PC-3 (cell line): Measurements from ENCODE around the gene CR1. TPM values are rescaled to one million over a fixed set of nuclear protein-coding genes. Genes with fewer than 3 reads are reported as not detected.

Source experiments
- ATAC-seq: fragments of 200-7000 bp; cut with Tn5 transposase; 2 replicates; pipeline ENCODE4 v1.9.1; 2020; ENCODE audit warnings: mild to moderate bottlenecking, moderate library complexity
- BruUV-seq: library from RNA; stranded (reverse); fragments of 400-500 nt; replicated peaks from 2 replicates; lab custom pipeline; 2021; lab: Mats Ljungman, UMichigan
- CTCF ChIA-PET: fragments of 300-600 bp; sonication (Branson Sonifier 250); formaldehyde crosslinking; loops from one replicate; lab custom pipeline; 2022; ENCODE audit warnings: antibody characterized with exemption; lab: Charles Lee
- POLR2A ChIA-PET: fragments of 300-600 bp; sonication (Branson Sonifier 250); formaldehyde crosslinking; loops from one replicate; lab custom pipeline; 2022; ENCODE audit warnings: antibody characterized with exemption; ENCODE audit not compliant: unreplicated experiment; lab: Charles Lee
- DNase-seq: peaks from one replicate; pipeline ENCODE4 v3.0.0-alpha.2; 2015
- H2AFZ ChIP-seq: fragments of 300-600 bp; sonication (generic); 2 replicates; pipeline ENCODE4 v1.6.0; 2016; ENCODE audit warnings: antibody characterized with exemption, low read length
- H3F3A ChIP-seq: fragments of 300-600 bp; sonication (generic); one replicate; pipeline ENCODE4 v1.6.0; 2017; ENCODE audit warnings: antibody characterized with exemption, low read length, control low read depth, mild to moderate bottlenecking; ENCODE audit not compliant: unreplicated experiment
- H3K27ac ChIP-seq: fragments of 300-600 bp; sonication (generic); 2 replicates; pipeline ENCODE4 v1.5.1; 2016; ENCODE audit warnings: mild to moderate bottlenecking, low read length
- H3K27me3 ChIP-seq: fragments of 300-600 bp; sonication (generic); 2 replicates; pipeline ENCODE4 v1.6.1; 2016; ENCODE audit warnings: low read length, mixed read lengths
- H3K36me3 ChIP-seq: fragments of 300-600 bp; sonication (generic); 2 replicates; pipeline ENCODE4 v1.6.1; 2016; ENCODE audit warnings: low read depth, mixed run types, low read length, mixed read lengths
- H3K4me1 ChIP-seq: fragments of 300-600 bp; sonication (generic); 2 replicates; pipeline ENCODE4 v1.5.1; 2016; ENCODE audit warnings: low read length; ENCODE audit not compliant: insufficient read depth
- H3K4me2 ChIP-seq: fragments of 300-600 bp; sonication (generic); 2 replicates; pipeline ENCODE4 v1.6.0; 2016; ENCODE audit warnings: low read length
- H3K4me3 ChIP-seq: fragments of 300-600 bp; sonication (generic); 2 replicates; pipeline ENCODE4 v1.5.1; 2016; ENCODE audit warnings: mild to moderate bottlenecking, low read length, mixed read lengths
- H3K79me2 ChIP-seq: fragments of 300-600 bp; sonication (generic); 2 replicates; pipeline ENCODE4 v1.6.1; 2017; ENCODE audit warnings: low read length, mixed read lengths
- H3K9ac ChIP-seq: fragments of 300-600 bp; sonication (generic); 2 replicates; pipeline ENCODE4 v1.6.0; 2016; ENCODE audit warnings: mild to moderate bottlenecking, low read length
- H3K9me2 ChIP-seq: fragments of 300-600 bp; sonication (generic); replicated peaks from 2 replicates; pipeline ENCODE4 v1.6.1; 2016; ENCODE audit warnings: mixed run types, low read length, mixed read lengths
- H3K9me3 ChIP-seq: fragments of 300-600 bp; sonication (generic); 2 replicates; pipeline ENCODE4 v1.6.1; 2016; ENCODE audit warnings: low read length, mixed read lengths
- H4K20me1 ChIP-seq: fragments of 300-600 bp; sonication (generic); 2 replicates; pipeline ENCODE4 v1.6.1; 2016; ENCODE audit warnings: low read length, mixed read lengths
- CTCF ChIP-seq: fragments of 300-600 bp; sonication (generic); conservative IDR thresholded peaks from 2 replicates; pipeline ENCODE4 v1.5.1; 2017; ENCODE audit warnings: antibody characterized with exemption, low read depth, mild to moderate bottlenecking, low read length
- EZH2 ChIP-seq: fragments of 300-600 bp; sonication (generic); IDR thresholded peaks from one replicate; pipeline ENCODE4 v1.6.1; 2017; ENCODE audit warnings: antibody characterized with exemption, mild to moderate bottlenecking, low read length; ENCODE audit not compliant: unreplicated experiment
- EZH2phosphoT487 ChIP-seq: fragments of 300-600 bp; sonication (generic); IDR thresholded peaks from 2 replicates; pipeline ENCODE4 v1.6.1; 2018; ENCODE audit warnings: mild to moderate bottlenecking, antibody characterized with exemption, low read length, borderline replicate concordance
- intact Hi-C: fragments of 100-400 bp; cut with micrococcal nuclease; formaldehyde crosslinking; loops from 2 replicates; pipeline ENCODE4 v1.9.0; 2023
- total RNA-seq: library from RNA; depleted of rRNA; stranded (reverse); fragments of >200 nt; gene quantifications from 2 replicates; pipeline ENCODE4 v1.2.3, GENCODE V29; 2014

Gene CR1
- total RNA-seq, 1 experiment from 2014 or later: not detected

- intact Hi-C loops: loop anchor here (2.0 to 5.0 kb wide), 2 partner anchors 176 to 585 kb away; partner anchors contain the start of gene CD55
- Histone ChIP-seq H4K20me1 (no peaks in the 10 kb centered on the region), H3K9ac (no peak overlapping the region), H3K4me1 (no peaks in the 10 kb centered on the region), H3K4me2 (no peak overlapping the region), H3F3A (no peaks in the 10 kb centered on the region), H3K27ac (no peak overlapping the region), H3K9me3 (no peaks in the 10 kb centered on the region), H3K27me3 (peaks cover 82% of the 10 kb centered on the region), H3K4me3 (no peak overlapping the region), H3K9me2 (no peaks in the 10 kb centered on the region), H2AFZ (no peak overlapping the region), H3K36me3 (no peaks in the 10 kb centered on the region), H3K79me2 (no peaks in the 10 kb centered on the region)
- no TSS peak for BruUV-seq
- DNase-seq: no peak
- no peak for ATAC-seq
- ChIA-PET CTCF (no interaction called here), POLR2A (no interaction called here)
- no peak for TF ChIP-seq CTCF
- no peak for TF ChIP-seq EZH2phosphoT487
- no peak for TF ChIP-seq EZH2
These were observed 2.0 kb downstream of the CR1 start for GRCh38 chr1:207497941-207498340.

- no peaks in the 10 kb centered on the region for H3F3A ChIP-seq
- no peaks in the 10 kb centered on the region for H3K4me1 ChIP-seq
- POLR2A ChIA-PET: no interaction called here
- H3K27ac ChIP-seq: no peak overlapping the region
- H3K79me2 ChIP-seq: no peaks in the 10 kb centered on the region
- H3K4me3 ChIP-seq: no peak overlapping the region
- intact Hi-C loops: loop anchor here (1.0 to 5.0 kb wide), 8 partner anchors 94 to 587 kb away; partner anchors contain the start of genes CD55 and PFKFB2
- H3K9me3 ChIP-seq: no peaks in the 10 kb centered on the region
- no peaks in the 10 kb centered on the region for H3K9me2 ChIP-seq
- H3K4me2 ChIP-seq: no peak overlapping the region
- H3K36me3 ChIP-seq: no peaks in the 10 kb centered on the region
- DNase-seq (peak; percentile 90), ATAC-seq (peak; percentile 99)
- peaks cover 80% of the 10 kb centered on the region for H3K27me3 ChIP-seq
- no peak overlapping the region for H3K9ac ChIP-seq
- TF ChIP-seq EZH2phosphoT487 (no peak), EZH2 (no peak), CTCF (peak; percentile 99)
- no TSS peak for BruUV-seq
- CTCF ChIA-PET: interaction anchor here (0.6 to 1.5 kb wide), 5 partner anchors 66 to 467 kb away, joined by 3 to 10 read pairs (median 3); partner anchors contain the start of gene C1orf116
- H2AFZ ChIP-seq: no peak overlapping the region
- H4K20me1 ChIP-seq: no peaks in the 10 kb centered on the region
These were observed 3.6 kb downstream of the CR1 start for GRCh38 chr1:207499573-207499972.

GRCh38 chr1:207500306-207500705, 4.3 kb downstream of the CR1 start:
- no peak overlapping the region for H3K27ac ChIP-seq
- no peaks in the 10 kb centered on the region for H3K79me2 ChIP-seq
- no peaks in the 10 kb centered on the region for H3K4me1 ChIP-seq
- no peaks in the 10 kb centered on the region for H3F3A ChIP-seq
- no peak overlapping the region for H2AFZ ChIP-seq
- no peaks in the 10 kb centered on the region for H3K9me2 ChIP-seq
- CTCF ChIA-PET: interaction anchor here (1.5 kb wide), 2 partner anchors 95 to 416 kb away, joined by 3 to 10 read pairs; no protein-coding TSS in a partner anchor
- no peak overlapping the region for H3K4me2 ChIP-seq
- H3K4me3 ChIP-seq: no peak overlapping the region
- H3K36me3 ChIP-seq: no peaks in the 10 kb centered on the region
- TF ChIP-seq CTCF (no peak), EZH2 (no peak), EZH2phosphoT487 (no peak)
- peaks cover 84% of the 10 kb centered on the region for H3K27me3 ChIP-seq
- intact Hi-C loops: no loop called here
- H4K20me1 ChIP-seq: no peaks in the 10 kb centered on the region
- DNase-seq (no peak), ATAC-seq (no peak)
- no peak overlapping the region for H3K9ac ChIP-seq
- no peaks in the 10 kb centered on the region for H3K9me3 ChIP-seq
- no TSS peak for BruUV-seq
- POLR2A ChIA-PET: no interaction called here
